Left forelimb (tissue), 1 donor: ENCODE results near the gene PLK3.
A peak's percentile ranks its signal among the peaks of the same experiment; 100 is the strongest.
"Not testable (repeated sequence)": the region's sequence is repeated elsewhere in the genome, so short reads cannot be mapped to it uniquely, and the experiment has no call there.

Experiments used
- DNase-seq: peaks from one replicate; pipeline ENCODE4 v3.0.0-alpha.2; 2018; ENCODE audit warnings: low spot score

PLK3 gene

GRCh38 chr1:44828003-44828651 lies 27.9 kb downstream of the PLK3 start:
- DNase-seq = no peak

DNA sequence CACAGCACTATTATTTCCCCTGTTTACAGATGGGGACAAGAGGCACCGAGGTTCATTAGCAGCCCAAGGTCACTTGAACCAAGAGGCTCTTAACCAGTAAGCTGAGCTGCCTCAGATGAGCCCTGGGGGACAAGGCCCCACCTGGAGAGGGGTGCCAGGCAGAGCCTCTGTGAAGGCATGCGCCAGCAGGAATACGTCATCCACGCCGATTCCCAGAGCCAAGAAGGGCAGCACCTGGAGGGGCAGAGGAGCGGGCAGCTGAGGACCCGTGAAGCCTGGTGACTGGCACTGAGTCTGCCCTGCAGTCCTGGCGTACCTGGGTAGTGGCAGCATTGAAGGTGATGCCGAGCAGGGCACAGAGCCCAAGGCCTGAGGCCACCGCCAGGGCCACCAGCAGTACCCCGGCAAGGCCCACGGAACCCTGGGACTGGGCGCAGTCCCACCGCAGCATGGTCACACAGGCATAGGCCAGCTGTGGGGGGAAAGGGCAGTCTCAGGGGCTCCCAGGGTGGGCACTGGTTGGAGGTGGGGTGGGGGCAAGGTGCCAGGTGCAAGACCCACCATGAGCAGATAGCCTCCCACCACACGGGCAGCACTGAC lies 28.8 kb downstream of the PLK3 start:
- no peak for DNase-seq

- no peak for DNase-seq
Measured at GRCh38 chr1:44829506-44830384, 29.6 kb downstream of the PLK3 start.

GRCh38 chr1:44830900-44831304 lies 30.7 kb downstream of the PLK3 start:
- DNase-seq = no peak

DNA sequence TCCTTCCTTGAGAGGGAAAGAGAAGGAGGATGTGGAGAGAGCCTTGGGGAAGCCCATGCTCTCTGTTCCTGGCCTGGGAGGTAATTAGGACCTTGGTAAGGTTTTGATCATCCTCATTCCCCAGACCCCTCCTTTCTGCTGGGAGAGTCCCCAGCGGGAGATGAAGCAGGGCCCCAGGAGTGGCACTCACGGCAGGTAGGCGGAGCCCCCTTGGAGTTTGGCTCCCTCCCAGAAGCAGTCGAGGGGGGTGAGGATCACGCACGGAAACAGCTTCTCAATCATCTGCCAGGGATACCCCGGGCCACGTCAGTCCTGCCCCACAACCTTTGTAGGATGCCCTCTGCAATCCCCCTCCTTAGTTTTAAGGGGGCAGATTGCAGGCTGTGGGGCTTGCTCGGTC lies 31.3 kb downstream of the PLK3 start:
- DNase-seq = no peak

GRCh38 chr1:44832056-44832705 lies 32.0 kb downstream of the PLK3 start:
- no peak for DNase-seq

DNA sequence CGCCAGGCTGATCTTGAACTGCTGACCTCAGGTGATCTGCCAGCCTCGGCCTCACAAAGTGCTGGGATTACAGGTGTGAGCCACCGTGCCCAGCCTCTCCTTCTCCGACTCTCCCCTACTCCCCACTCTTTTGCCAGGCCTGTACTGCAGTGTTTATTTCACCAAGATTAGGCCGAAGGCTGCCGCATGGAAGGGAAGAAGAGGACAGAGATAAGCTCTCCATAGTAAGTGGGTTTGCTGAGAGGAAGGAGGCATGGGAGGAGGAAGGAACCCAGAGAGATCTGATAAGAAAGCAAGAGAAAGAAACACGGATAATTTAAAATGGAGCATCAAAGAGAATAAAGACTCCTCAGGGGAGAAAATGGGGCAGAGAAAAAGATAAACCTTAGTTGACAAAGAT lies 34.2 kb downstream of the PLK3 start:
- no peak for DNase-seq

DNA sequence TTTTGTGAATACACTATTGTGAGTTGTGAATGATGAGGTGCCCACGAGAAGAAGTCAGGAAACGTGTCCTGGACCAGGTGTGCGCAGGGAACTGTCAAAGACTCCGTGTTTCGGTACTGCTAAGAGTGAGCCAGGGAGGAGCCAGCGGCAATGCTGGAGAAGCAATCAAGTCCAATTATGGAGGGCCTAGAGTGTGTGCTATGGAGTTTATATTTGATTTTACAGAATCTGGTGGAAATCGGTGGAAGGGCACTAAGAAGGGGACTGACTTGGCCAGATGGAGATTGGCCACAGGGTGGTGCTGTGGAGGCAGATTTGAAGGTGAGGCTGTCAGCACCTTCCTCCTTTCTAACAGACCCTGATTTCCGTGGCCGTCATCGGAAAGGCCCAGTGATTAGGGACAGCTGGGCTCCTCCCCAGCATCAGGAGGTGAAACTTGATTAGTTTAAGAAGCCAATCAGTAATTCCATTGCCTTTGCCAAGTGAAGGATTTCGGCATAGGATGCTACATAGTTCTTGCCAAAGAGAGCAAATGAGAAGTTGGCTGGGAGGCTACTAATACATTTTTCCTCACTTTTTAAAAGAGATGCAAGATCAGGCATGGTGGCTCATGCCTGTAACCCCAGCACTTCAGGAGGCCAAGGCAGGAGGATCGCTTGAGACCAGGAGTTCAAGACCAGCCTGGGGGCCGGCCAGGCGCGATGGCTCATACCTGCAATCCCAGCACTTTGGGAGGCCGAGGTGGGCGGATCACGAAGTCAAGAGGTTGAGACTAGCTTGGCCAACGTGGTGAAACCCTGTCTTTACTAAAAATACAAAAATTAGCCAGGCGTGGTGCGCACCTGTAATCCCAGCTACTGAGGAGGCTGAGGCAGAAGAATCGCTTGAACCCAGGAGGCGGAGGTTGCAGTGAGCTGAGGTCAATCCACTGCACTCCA lies 35.8 kb downstream of the PLK3 start:
- peak; percentile 85 for DNase-seq

DNA sequence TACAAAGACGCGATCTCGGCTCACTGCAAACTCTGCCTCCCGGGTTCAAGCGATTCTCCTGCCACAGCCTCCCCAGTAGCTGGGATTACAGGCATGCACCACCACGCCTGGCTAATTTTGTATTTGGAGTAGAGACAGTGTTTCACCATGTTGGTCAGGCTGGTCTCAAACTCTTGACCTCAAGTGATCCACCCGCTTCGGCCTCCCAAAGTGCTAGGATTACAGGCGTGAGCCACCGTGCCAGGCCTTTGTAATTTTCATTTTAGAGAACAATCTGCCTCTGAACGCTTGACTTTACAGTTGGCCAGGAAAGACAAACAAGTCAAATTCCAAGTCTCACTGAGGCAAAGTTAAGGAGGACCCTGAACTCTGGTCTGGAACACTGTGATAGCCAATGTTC lies 38.1 kb downstream of the PLK3 start:
- DNase-seq = not testable (repeated sequence)

GRCh38 chr1:44839576-44839975 lies 39.4 kb downstream of the PLK3 start:
- no peak for DNase-seq

DNA sequence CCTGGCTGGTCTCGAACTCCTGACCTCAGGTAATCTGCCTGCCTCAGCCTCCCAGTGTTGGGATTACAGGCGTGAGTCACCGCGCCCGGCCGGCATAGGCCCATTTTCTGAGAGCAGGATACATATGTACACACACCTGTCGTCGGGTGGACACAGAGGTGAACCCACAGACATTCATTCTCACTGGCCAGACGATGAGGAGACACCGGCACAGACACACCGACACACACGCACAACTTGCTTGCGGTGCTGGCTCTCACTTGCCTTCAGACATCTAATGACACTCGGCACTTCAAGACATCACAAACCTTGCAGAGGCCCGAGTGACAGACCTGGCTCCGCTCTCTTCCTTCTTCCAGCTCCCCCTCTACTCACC lies 42.3 kb downstream of the PLK3 start:
- DNase-seq = no peak

DNA sequence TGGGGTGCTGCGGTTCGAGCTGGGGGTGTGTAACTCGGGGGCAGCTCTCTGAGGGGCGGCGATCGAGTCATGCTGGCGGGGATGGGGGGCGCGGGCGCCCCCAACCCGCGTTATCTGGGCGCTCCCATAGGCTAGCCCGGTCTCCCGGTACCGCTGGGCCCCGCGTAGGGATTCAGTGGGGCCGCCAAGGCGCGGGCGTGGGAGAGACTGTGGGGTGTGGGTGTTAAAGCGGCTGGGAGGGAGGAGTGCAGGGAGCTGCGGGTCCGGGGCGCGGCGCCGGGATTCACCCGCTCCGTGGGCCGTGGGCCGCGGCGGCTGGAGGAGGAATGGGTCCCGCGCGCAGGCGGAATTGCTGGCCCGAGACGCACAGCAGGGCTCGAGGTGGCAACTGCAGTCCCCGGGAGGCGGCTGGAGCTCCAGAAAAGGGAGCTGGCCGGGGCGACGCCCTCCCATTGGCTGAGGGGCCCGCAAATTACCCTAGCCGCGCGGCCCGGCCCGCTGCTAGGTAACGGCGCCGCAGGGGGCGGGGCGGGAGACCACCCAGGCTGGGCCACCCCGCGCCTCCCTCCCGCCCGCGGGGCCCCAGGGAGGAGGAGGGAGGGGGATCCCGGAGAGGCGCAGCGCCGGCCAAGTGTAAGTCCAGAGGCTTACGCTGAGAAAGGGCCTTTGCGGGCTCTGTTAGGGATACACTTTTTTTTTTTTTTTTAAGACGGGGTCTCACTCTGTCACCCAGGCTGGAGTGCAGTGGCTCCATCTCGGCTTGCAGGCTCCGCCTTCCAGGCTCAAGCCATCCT lies 42.9 kb downstream of the PLK3 start, which contains the start of gene PTCH2:
Gene PTCH2, minus strand, starts transcription at position 392 of the 794 bp plus-strand sequence. Its CDS starts 321 bp downstream, at position 71.
- peak; percentile 87 for DNase-seq

DNA sequence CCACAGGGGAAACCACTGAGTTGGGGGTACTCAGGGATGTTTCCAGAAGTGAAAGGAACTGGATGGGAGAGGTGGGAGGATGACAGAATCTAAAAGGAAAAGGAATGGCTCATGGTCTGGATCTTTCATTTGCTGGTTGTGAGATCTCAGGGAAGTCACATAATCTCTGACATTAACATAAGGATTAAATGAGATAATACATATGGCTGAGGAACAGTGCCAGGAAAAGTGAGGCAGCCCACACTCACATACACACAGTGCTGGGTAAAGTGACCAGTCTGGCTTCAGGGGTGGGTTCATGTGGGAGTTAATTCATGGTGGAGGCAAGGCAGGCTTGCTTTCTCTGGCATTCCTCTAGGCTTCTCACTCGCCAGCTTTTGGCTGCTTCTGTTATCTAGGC lies 46.8 kb downstream of the PLK3 start:
- DNase-seq = no peak

DNA sequence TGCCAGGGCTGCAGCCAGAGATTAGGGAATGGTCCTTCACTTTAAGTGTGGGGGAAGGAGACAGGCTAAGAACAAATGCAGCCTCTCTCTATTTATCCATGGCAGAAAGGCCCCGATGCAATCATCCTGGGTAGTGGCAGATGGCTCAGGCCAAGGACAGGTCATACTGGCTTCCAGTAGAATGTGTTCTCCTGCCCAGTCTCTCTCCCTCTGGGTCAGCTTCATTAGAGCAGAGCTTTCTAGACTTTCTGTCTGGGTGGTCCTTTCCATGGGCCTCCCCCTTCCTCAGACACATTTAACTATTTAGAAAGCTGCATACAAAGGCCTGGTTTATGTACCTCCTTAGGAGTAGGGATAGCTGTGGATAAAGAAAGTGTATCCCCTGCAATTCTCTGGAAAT lies 47.7 kb downstream of the PLK3 start:
- no peak for DNase-seq

GRCh38 chr1:44848456-44849181 lies 48.4 kb downstream of the PLK3 start:
- DNase-seq = no peak

GRCh38 chr1:44849575-44850132 lies 49.5 kb downstream of the PLK3 start:
- no peak for DNase-seq

GRCh38 chr1:44851308-44851707 lies 51.1 kb downstream of the PLK3 start:
- DNase-seq = no peak

DNA sequence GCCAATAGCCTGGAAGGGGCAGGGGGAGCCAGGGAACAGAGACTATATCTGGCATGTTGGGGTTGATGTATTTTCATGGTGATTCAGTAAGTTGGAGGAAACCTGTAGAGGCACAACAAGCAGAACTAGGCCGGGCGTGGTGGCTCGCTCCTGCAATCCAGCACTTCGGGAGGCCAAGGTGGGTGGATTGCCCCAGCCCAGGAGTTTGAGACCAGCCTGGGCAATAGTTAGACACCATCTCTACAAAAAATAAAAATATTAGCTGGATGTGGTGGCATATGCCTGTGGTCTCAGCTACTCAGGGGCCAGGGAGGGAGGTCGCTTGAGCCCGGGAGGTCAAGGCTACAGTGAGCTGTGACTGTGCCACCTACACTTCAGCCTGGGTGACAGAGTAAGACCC lies 53.0 kb downstream of the PLK3 start:
- no peak for DNase-seq

- no peak for DNase-seq
Measured at GRCh38 chr1:44854970-44855369, 54.8 kb downstream of the PLK3 start.
